Measurements from ENCODE around the gene C11orf21. TPM values are rescaled to one million over a fixed set of nuclear protein-coding genes. Genes with fewer than 3 reads are reported as not detected.

C11orf21 gene
- total RNA-seq, 1 donor from 2014 or later: not detected

GRCh38 chr11:2270322-2271076 lies 31.2 kb downstream of the C11orf21 start, which contains the start of gene ASCL2:
ASCL2 (minus strand) TSS chr11:2270588; CDS start chr11:2270332, 256 bp downstream.
- no peak for DNase-seq

DNA sequence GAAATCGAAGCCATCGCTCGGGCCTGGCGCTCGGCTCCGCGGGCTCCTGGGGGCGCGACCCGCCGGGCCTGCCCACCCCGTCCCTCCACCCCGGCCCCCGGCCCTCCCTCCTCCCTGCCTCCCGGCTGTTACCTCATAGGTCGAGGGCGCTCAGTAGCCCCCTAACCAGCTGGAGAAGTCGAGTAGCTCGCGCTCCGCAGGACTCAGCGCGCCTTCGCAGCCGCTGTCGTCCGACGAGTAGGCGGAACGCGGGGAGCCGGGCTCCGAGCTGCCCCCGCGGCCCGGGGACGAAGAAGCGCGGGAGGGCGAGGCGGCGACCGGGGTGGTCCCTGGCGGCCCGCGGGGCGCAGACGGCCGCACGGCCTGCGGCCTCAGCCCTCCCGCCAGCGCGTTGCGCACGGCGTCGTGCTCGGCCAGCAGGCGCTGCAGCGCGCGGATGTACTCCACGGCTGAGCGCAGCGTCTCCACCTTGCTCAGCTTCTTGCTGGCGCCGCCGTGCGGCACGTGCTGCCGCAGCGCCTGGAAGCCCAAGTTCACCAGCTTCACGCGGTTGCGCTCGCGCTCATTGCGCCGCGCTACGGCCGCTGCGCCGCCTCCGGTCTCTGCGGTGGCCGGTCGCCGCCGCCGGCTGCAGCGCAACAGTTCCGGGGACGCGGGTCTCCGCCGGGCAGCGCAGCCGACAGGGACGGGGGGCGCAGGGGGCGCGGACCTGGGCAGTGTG lies 32.0 kb downstream of the C11orf21 start:
- peak; percentile 74 for DNase-seq

GRCh38 chr11:2268729-2269600 lies 32.8 kb downstream of the C11orf21 start:
- no peak for DNase-seq

- DNase-seq: no peak
Observed at GRCh38 chr11:2267851-2268728, 33.6 kb downstream of the C11orf21 start.

DNA sequence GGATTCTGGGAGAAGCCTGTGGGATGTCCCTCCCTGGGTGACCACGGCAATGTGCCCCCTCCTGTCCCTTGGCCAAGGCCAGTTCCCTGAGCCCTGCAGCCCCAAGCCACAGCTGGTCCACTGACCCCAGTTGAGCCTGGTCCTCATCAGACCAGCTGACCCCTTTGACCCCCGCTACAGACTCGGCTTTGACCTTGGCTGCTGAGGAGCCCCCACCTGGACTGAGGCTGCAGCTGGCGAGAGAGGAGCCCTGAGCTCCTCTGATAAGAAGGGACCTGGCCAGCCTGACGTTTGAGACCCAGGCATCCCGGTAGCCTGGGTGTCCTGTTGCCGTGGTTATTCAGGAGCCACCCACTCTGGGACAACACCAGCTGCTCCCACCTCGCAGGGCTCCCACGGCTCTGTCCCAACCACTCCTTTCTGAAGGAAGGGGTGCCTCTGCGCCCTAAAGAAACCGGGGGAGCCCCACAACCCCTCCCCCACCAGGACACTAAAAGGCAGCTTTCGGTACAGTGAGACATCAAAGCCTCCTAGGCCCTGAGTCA lies 34.3 kb downstream of the C11orf21 start:
- no peak for DNase-seq

DNA sequence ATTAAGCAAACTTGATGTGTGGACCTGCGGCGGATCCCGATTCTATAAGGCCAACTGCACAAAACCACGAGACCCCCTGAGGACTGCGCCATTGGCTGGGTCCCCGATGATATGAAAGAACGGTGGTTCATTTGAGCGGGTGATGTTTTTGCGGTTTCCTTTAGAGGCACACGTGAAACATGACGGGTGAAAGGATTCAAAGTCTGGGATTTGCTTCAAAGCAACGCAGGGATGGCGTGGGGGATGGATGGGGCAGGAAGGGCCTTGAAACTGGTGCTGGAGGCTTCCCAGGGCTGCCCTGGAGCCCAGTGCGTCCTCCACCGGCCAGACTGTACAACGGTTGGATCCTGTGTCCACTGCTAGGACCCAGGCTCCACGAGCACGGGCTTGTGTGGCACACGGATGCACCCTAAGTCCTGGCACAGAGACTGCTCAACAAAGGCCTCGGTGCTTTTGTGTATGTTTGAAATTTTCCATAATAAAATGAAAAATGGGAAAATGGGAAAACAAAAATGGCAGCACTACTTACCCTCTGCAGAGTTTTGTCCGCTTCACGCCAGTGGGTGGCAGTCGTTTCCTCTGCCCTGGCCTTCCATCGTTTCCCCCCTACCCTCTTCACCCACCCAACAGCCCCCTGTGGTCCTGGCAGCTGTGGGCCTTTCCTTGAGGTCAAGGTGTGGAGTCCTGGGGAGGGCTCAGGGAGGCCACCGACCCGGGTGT lies 35.0 kb downstream of the C11orf21 start:
- DNase-seq: no peak

DNA sequence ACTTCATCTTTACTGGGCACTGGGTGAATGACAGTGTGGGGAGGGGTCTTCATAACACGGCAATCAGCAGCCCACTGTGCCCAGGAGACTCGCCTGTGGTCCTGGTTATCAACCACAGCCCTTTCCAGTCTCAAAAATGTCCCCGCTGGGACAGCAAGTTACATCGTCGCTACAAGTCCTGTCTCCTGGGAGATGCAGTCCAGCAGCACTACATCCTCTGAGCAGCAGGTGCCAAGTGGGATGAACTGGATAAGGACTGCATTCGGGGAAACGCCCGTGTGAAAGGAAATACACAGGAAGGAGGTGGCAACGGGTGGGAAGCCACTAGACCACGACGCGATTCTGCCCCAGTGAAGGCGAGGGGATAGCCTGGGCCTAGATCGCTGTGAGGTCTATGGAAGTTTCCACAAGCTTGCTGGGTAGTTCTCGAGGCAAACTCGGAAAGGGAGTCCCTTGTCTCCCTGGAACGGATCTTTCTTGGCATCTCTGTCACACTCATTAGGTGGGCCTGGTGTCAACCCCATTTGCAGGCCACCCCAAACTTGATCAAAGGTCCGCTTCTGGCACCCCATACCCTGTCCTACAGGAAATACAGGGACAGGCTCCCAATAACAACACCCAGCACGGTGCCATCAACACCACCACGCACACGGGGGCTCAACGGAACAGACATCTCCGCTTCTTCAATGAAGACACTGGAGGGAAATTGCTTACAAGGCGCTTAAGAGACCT lies 35.7 kb downstream of the C11orf21 start:
- no peak for DNase-seq

GRCh38 chr11:2265396-2265795 lies 36.3 kb downstream of the C11orf21 start:
- no peak for DNase-seq

DNA sequence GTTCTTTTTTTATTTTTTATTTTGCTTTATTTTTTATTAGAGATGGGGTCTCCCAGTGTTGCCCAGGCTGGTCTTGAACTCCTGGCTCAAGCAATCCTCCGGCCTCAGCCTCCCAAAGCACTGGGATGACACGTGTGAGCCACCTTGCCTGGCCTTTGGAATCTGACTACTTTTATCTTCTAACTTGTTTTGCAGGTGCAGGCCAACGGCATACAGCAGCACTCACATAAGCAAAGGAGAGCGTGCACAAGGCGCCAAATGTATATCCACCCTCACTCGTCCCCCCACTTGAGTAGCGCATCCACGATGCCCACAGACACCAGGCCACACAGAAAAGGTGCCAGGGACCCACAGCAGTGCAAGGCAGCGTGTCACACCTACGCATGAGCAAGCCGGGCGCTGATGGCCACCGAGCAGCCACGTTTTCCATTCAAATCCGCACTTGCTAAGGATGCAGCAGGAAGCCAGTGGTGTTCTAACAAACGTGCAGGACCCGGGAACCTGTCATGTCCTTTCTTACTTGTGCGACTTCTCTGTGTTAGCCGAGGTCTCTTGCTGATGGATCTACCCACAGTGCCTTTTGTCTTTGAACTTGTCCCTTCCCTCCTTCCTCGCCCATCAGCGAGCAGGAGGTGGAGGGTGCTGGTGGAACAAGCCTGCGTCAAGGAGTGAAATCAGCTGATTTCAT lies 37.2 kb downstream of the C11orf21 start:
- no peak for DNase-seq

- no peak for DNase-seq
Observed at GRCh38 chr11:2263724-2264360, 37.9 kb downstream of the C11orf21 start.

DNA sequence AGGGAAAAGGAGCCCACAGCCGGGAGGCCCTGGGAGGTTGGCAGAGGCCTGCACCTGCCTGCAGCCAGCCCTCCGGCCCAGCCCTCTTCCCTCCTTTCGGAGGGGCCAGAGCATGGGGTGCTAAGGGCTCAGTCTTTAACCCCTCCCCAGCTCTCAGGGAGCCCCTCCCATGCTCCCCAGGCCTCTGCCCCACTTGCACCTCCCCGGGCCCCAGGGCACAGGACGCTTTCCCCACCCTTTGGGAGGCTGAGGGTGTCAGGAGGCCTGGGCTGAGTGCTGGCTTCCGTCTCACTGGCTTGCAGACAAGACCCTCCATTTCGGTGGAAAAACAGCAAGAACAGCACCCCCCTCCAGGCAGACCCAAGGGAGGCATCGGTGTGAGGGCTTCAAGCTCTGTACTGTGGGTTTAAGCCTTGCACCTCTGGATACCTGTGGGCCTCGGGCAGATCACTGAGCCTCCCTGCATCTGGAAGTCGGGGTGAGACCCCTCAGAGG lies 38.6 kb downstream of the C11orf21 start:
- DNase-seq: no peak

- no peak for DNase-seq
Observed at GRCh38 chr11:2262301-2263070, 39.2 kb downstream of the C11orf21 start.

DNA sequence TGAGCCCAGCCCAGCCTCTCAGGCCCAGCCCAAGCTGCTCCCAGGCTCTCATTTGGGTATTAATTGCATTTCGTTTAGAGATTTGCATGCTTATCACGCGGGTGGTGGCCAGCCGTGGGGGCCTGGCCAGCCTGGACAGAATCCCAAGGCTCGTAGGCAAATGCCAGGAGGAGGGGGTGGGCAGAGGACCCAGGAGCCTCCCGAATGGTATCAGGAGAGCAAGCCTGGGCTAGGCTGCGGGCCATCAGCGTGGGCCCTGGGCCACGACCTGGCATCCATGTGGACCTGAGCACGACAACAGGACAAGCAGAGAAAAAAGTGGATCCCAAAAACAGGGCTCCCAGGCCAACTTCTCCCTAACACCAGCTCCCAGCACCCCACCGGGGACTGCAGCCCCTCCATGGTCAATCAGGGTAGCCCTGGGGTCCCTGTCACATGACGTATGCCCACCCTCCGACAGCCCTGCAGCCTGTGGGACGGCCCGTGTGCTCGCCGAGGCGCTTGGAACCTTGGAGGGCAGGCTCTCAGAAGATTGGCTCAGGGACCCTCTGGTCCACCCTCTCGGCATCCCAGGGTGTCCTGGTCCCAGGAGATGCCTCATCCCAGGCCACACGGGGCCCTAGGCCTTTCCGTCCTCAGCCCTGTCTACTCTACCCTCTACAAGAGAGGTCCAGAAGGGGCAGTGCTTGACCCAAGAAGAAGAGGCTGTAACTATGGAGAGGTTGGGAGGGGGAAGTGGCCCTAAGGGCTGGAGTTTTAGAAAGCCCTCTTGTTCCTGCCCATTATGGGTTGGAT lies 40.1 kb downstream of the C11orf21 start:
- DNase-seq: no peak

DNA sequence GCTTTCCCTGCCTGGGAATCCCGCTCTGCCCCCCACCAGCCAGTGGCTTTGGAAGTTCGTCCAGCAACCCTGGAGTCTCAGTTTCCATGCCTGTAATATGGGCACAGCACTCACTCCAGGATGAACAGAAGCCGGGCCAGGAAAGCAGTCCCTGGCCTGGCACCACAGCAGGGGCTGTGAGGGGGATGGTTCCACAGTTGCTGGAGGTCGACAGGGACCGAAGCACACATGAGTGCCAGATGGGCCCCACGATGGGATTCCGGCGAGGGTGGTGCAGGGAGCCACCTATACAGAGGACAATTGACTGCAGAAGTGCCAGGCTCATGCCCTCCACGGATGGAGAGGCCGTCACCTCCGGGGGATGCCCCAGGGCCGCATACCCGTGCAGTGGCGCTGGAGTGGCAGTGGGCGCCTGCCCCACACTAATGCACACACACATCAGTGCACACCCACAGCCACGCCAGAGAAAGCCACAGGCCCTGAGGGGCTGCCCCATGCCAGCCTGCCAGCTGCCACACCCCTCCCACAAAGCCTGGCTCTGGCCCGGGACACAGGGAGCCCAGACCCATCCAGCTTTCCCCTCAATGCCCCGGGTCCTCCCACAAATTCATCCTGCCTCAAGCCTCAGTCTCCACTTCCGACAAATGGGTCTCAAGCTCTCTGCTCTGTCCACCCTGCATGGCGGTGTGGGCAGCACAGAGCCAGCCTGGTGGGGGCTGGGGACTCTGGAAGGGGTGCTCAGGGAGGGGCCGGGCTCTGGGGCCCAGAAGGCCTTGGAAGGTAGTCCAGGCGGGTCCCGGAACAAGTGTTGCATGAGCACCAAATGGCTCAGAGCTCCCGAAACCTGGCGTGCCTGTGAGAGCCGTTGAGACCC lies 41.0 kb downstream of the C11orf21 start:
- DNase-seq: no peak

GRCh38 chr11:2259897-2260451 lies 41.7 kb downstream of the C11orf21 start:
- DNase-seq: no peak

GRCh38 chr11:2259466-2259830 lies 42.3 kb downstream of the C11orf21 start:
- DNase-seq: no peak
